HG03442 (cell line): ENCODE results near the gene SGSM2.

ENCODE experiments used
- ATAC-seq: cut with Tn5 transposase; IDR thresholded peaks from one replicate; pipeline ENCODE4 v1.9.1; 2021; ENCODE audit warnings: mild to moderate bottlenecking, moderate library complexity; ENCODE audit not compliant: unreplicated experiment

SGSM2 gene

DNA sequence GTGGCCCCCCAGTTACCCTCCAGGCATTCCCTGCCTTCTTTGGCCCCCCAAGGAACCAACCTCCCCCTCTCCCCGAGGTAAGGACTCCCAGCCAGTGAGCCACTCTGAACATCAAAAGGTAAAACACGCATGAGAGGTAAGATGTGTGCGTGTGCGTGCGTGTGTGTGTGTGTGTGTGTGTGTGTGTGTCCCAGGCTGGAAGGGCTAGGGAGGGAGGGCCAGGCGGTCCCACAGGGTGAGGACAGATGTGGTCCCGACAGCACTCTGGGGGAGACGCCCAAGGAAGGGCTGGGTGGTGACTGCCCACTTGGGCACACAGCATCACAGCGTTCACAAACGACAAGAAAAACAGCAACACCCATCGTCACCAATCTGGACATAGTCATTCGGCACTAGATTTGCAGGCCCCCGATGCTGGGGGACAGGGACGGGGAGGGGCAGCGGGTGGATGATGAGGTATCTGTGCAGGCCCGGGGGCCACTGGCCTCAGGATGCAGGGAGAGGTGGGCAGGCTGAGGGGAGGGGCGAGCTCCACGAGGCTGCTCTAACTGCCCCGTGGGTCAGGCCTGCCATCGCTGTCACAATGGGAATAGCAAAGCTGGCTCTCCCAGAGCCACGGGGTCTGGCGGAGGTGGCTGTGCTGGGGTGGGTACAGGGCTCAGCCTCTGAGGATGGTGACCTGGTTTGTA is 47.3 kb downstream of the SGSM2 start:
- ATAC-seq = no peak

DNA sequence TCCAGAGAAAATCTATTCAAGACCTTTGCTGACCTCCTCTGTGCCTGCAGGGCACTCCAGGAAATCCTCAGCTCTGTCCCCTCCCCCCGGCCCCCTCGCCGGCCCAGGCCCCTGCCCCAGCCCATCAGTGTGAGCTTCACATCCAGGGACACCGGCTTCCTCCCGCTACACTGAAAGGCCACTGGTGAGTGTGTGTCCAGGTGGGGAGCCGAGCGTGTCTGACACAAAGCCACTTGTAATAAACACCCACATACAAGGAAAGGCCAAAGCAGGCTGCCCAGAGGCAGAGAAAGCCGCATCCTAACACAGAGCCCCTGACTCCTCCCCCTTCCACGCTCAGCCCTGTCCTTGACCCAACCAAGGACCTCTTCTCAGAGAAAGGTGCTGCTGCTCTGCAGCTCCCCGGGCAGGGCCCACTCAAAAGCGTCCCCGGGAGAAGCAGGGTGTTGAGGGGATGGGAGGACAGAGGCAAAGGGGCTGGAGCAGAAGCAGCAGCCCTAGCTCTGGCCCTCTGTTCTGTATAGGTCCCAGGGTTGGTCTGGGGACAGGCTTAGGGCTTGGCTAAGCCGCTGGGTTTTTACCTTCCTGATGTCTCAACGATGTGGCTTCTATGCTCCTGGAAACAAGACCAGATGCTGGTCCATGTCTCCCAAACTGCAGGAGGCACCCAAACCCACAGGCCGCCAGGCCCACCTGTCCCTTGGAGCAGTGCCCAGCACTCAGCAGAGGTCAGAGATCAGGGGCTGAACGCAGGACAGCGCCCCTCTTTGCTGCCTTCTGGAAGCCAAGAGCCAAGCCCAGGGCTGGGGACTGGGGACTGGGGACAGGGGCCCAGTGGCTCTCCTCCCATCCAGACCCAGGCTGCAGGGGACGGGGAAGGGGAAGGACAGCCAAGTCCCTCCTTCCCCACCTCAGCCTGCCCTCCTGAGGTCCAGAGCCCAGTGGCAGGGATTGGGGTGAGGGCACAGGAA is 48.2 kb downstream of the SGSM2 start:
- ATAC-seq = no peak

DNA sequence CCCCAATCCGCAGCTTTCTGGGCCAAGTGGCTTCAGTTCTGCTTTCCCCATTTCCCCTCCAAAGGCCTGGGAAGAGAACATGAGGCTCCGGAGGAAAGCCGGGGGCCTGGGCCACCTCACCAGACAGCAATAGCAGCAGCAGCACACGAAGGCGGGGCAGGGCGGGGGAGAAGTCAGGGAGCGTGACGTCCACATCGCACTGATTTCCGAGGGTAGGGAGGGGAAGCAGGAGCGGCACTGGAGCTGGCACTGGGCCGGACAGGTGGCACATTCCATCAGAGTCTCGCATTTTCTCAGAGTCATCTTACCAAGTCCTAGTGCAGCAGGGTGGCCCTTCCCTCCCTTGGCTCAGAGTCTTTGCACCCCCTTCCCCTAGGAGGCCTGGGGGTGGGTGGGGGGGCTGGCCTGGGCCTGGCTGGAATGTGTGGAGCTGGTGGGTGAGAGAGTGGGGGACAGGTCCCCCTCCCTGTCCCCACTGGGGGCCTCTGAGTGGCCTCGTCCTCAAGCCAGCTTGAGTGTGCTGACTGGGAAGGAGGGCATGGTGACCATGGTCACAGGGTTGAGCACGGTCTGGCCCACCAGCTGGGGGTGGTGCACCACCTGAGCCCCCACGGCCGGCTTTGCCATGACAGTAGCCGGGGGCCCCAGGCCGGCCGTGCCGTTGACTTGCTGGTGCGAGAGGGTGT is 49.2 kb downstream of the SGSM2 start:
- ATAC-seq = no peak

DNA sequence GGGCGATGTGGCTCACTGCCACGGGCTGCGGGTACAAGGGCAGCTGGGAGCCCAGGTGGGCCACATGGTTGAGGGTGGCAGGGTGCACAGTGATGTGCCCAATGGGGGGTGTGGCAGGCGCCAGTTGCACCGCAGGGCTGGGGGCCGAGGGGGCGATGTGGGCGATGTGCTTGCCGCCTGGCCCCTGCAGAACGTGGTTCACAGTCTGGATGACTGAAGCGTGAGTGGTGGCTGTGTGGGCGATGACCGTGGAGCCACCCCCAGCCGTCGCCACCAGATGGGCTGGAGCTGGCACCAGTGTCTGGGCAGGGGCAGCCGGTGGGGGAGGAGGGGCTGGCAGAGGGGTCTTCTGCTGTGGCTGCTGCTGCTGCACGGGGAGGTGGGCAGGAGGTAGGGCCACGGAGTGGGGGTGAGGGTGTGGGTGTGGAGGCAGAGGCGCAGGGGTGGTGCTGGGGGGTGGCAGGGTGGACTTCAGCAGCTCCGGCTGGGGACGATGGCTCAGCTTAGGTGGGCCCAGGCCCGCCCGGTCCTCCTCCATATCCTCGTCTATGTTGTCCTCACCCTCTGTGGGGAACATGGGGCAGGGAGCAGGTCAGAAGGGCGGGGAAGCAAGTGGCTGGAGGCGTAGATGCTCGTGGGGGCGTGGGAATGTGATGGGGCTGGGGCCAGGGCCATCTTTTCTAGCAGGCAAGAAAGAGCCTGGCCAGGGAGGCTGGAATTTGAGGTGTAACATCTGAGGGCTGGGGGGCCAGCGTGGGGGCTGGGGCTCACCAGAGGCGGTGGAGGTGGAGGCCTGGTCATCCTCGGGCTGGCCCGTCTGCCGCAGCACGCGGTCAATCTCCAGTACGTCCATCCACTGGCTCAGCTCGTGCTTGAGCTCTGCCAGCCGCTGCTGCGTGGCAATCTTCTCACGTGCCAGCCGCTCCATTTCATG is 50.1 kb downstream of the SGSM2 start:
- no peak for ATAC-seq

DNA sequence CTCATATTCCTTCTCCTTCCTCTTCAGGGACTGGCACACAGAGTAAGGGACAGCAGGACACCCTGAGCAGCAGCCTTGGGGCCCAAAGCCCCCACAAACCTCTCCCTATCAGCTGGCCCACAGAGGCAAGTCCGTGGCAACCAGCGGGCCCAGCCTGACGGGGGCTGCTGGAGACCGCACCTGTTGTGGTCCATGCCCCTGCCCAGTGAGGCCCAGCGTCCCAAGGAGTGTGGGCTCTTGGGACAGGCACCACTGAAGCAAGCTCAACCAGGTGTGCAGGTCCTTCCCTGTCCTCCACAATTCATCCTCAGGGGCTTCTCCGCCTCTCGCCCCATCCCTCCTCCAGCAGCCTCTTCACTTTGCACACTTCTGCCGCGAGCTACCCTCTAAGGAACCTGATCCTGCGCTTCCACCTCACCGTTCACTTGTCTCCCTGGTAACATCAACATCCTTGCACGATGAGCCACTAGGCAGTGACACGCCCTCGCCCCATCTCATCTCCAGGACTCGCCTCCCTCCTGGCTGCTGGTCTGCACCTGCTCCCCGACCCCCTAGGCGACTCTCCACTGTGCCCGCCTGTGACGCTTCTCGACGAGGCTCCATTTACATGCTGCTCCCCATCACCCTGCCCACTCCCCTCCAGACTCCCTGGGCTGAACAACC is 50.9 kb downstream of the SGSM2 start:
- ATAC-seq = no peak

DNA sequence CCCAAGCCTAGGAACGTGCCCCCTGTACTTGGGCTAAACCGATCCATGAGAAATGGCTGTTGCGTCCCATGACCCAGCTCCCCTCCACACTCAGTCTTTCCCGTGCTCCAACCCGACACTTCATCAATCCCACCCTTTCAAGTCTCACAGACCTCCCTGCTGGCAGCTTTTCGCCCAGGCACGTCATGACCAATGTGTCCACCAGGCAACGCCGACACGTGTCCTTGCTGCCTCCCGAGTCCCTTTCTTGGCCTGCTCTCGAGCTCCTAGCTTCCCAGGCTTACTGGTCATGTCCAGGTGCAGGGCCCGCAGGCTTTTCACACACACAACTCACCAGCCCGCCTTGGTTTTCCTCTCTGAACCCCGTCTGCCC is 51.4 kb downstream of the SGSM2 start:
- ATAC-seq = no peak

DNA sequence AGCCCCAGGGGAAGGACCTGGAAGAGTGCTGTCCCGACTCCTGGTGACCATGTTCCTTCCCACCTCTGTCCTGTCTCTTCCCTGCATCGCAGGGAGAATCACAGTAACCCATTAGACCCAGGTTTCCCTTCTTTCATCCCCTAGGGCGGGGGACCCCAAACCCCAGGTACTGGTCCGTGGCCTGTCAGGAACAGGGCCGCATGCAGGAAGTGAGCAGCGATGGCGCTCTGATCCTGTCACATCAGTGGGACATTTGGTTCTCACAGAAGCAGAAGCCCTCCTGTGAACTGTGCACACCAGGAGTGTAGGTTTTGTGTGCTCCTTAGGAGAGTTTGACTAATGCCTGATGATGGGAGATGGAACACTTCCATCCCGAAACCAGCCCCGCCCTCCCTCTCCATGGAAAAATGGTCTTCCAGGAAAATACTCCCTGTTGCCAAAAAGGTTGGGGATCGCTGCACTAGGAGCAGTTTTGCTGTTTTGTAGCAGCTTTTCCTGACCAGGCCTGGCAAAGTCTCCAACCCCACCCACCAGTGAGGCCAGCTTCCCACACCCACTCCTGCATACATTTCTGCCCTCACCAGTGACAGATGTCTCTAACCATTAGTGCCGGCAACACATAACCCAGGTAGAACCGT is 53.0 kb downstream of the SGSM2 start:
- ATAC-seq = no peak

DNA sequence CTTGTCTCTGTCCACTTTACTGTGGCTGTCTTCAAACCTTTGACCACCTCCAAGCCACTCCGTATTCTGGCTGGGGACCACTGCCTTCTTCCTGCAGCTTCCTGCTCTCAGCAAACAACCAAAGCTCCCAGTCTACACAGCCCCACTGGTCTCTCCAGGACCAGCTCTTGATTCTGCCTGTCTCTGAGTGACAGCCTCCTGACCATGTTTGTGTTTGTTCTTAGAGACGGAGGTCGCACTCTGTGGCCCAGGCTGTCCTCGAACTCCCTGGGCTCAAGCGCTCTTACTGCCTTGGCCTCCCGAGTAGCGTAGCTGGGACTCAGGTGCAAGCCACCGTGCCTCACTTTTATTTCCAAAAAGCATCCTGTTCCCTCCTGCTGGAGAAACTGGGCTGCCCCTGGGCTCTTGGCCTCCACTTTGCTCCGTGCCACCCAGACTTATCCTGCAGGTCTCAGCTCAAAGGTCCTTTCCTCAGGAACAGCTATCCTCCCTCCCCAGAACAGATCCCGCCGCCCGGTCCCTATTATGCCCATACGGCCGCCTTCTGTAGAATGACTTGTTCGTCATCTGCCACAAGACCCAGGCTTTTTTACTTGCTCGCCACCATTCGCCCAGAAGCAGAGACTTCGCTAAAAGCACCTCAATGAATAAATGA is 54.4 kb downstream of the SGSM2 start:
- ATAC-seq = no peak

DNA sequence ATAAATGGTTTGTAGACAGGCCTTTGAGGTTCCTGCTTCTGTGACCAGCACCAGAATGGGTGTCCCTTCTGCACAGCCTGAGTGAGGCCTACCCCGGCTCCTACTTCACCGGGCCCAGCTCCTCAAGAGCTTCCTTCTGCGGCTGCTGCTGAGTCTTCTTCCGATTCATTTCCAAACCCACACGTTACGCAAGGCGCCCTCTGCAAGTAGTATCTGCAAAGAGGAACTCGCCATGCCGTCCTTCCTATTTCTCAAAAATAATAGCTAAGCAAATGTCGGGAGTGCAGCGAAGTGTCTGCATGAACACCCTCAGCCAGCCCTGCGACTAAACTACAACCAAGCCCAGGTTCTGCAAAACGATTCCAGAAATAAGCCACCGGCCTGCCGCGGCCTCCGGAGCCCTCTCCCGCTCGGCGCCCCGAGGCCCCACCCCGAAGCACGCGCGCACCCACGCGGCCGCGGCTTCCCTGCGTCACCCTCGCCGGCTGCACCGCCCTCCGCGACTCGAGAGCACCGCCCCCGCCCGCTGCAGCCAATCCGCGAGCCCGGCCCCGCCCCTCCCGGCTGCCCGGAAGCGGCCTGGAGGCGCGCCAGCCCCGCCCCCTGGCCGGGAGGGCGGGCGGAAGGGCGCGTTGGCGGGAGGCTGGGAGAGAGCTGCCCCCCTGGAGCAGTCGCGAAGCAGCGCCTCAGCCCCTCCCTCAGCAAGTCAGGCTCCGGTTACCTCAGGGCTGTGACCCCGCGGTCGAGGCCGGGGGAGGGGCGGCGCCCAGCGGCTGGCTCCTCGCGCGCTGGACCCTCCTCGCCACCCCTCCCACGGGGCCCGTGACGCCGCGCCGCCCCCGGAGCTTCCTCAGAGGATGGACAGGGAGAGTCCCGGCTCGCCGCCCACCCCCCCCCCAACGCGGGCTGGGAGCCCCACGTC is 55.2 kb downstream of the SGSM2 start:
- ATAC-seq = peak; percentile 40

DNA sequence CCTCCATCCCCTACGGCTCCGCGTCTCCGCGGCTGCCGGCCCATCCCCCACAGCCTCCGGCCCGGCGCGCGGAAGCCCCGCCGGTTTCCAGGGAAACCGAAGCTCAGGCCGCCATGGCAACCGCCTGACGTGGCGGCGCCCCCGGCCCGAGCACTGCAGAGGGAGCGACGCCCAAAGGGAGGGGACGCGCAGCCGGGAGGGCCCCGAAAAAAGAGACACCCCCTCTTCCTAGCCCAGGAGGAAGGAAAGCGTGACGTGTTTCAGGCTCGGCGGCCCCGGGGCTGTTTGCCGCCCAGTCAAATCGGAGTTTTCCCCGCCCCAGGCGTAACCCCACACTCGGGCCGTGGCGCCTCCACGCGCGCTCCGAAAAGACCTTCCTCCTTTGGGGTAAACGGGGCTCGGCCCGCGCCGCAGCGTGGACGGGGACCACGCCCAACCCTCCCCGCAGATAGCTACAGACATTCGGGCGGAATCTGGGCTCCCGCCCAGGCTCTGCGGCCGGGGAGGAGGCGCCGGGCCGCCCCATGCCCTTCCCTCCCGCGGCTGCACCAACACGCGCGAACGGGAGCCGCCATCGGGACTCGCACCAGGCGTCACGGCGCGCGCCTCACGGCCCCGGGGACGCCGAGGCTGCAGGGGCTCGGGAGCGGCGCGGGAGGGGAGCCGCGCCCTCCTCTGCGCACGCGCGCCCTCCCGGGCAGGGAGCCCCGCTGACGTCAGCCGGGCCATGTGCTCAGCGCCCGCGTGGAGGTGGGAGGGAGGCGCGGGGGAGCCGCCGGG is 56.1 kb downstream of the SGSM2 start:
- ATAC-seq = peak; percentile 31

DNA sequence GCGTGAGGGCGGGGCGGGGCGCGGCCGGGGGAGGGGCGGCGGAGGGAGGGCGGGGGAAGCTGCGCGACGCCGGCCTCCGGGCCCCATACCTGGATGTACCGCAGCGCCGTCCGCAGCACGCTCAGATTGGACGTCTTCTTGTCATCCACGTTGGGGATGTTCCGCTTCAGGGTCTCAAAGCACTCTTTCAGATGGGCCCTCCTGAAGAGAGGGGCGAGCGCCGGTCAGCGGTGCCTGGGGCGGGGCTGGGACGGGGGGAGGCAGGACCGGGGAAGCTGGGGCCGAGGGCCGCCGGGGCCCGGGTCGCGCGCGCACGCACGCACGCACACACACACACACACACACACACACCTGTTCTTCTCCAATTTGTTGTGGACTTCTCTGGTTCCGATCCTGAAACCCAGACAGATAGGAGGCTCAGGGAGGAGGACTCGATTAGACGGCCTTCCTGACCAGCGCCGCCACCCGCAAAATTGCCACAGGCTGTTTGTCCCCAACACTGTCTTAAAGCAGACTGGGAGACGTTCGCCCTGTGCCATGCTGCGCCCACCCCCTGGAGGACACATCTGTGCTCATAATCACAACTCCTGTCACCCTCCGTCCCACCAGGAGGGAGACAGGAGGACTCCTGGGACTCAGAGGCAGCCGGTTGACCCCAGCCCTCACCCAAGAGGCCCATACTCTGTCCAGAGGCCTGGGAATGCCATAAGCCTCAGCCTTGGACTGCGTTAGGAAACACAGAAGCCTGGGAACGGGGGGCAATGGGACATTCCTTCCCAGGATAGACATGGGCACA is 56.9 kb downstream of the SGSM2 start:
- ATAC-seq = no peak

DNA sequence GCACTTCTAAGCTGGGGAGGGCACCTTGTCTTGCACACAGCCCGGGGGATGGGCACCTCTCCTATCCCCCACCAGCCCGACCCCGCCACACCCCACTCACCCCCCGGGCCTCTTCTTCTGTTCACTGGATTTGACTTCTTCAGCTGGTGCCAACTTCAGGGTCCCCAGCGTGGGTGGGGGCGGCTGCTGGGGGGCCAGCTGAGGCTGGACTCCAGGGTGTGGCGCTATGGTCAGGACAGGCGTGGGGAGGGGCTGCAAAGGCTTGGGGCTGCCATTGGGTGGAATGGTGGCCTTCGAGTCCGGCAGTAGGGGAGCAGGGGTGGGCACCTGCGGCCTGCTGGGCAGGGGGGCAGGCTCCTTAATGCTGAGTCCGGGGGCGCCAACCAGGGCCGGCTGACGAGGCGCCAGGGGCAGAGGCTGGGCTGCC is 57.5 kb downstream of the SGSM2 start:
- ATAC-seq = no peak

DNA sequence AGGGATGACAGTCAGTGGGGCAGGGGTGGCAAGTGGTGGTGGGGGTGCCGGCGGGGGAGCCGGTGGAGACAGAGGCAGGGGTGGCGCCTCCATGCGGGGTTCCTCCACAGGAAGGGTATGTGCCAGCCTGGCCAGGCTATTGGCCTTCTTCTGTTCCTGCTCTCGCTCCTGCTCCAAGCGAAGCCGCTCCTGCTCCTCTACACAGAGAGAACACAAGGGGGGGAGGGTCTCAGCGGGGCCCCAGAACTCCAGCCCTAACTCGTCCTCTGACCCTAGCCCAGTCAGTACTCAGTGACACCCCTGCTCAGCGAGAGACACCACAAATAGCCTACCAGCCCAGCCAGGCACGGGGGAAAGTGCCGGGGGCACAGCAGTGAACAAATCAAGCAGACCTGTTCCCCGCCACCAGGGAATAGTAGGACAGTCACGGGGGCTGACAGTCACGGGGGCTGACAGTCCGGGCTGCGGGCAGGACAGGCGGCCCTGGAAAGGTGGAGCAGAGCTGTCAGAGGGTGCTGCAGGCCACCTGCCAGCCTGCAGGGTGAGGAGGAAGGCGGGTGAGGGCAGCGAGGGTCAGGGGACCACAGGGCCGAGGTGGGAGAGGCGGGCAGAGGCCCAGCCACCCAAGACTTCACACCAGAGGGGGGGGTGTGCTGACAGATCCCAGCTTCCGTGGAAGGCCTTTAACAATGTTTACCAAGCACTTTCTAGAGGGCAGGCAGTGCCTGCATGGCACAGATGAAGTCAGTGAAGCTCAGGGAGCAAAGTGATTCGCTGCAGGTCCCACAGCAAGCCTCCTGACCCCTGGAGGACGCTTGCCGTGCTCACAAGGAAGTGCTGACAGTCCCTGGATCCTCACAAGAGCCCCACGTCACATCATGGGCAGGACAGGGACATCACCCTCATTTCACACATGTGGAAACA is 58.2 kb downstream of the SGSM2 start:
- no peak for ATAC-seq

DNA sequence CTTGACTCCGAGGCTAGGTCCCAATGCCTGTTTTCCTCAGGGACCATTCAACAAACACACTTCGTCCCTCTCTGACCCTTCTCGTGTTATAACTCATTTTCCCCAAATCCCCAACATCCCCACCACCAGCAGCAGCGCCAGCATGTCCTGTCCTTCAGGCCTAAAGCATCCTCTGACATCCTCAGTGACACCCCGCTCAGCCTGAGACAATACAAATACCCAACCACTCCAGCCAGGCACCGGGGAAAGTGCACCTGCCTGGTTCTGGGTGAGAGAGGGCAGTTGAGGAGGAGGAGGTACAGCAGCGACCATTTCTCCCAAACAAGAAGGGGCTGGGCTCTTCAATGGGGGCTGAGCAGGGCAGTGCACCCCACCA is 58.9 kb downstream of the SGSM2 start:
- ATAC-seq = no peak

DNA sequence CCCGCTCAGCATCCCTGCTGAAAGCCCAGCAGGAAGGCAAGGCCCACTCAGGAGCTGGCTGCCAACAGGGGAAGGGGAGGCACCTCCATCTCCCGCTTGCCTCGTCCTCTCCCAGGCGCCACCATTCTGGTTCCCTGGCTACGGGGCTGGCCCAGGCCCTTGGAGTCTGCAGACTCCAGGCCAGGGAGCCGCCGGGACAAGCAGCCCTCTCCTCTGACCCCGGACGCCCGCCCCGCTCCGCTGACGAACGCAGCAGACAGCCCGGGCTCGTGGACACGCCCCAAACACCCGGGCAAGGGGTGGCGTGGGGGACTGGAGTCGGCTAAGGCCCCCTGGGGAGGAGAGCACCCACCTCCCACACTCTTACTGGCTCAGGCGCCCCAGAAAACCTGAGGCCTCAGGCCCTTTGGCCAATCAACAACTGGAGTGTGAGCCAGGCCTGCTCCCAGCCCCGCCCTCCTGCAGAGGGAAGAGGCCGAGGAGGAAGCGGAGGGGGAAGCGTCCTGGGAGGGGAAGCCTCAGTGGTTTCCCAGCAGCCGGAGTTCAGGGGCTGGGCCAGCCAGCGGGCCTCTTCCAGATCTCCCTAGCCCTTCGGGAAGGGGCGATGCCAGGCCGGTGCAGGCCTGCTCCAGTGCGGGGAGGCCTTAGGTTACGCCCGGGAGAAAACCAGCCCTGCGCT is 59.4 kb downstream of the SGSM2 start:
- ATAC-seq = no peak
